Nucleus accumbens (tissue), 56 donors: Measurements from ENCODE around the gene CLSTN2.

ENCODE experiments used
- DNase-seq, 56 donors: peaks; one replicate each; lab custom pipeline; 2025; lab: John Stamatoyannopoulos, UW

CLSTN2 gene

GRCh38 chr3:140555666-140556065 lies 620.7 kb downstream of the CLSTN2 start:
- no peak for DNase-seq

DNA sequence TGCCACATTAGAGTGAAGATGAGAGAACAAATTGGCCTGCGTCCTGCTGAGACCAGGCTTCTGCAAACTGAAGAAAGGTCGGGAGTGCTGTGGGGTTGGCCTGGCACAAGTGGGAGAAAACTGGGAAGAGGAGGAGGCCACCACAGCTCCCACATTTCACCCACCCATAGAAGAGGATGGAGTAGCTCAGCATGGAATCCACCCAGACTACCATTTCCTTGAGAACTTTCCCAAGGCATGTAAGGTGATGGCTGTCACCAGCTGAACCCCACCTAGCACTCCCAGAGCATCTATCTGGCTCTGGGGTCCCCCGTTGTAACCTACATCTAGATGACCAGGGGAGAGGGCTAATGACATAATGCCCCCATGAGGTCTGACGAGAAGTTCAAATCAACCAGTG lies 622.5 kb downstream of the CLSTN2 start:
- no peak for DNase-seq

DNA sequence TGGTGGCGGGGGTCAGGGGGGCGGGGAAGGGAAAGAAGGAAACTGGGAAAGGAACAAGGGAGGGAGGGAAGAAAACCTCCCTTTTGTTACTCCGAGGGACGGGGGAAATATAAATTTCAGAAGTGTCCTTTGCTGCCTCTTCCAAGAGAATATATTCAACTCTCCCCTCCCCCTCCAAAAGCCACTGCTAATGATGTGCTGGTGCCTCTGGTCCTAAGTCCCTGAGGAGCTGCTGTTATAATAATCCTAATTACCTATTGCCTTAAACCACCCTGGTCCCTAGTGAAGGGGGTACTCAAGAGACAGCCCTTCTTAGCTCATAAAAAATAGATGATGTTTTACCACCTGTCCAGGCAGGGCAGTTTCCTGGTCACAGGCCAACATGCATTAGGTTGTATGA lies 624.6 kb downstream of the CLSTN2 start:
- no peak for DNase-seq

GRCh38 chr3:140563206-140563760 lies 628.3 kb downstream of the CLSTN2 start:
- DNase-seq, result no peak

DNA sequence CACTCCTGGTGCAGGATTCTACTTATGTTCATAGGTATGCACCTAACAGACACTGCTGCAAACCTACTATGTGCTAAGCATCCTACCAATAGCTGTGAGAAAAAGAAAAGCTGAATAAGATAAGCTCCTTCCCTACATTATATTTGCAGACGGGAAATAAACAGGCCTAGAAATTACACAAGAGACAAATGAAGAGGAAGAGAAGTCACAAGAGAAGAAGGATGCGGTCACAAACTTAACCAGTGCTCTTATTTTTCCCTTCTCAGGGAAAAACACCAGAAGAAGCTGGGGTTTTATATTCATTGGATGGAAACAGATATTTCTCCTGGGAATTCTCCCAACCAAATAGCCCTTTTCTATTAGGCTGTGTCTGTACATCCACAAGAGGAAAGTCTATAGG lies 633.1 kb downstream of the CLSTN2 start:
- DNase-seq, result no peak

DNA sequence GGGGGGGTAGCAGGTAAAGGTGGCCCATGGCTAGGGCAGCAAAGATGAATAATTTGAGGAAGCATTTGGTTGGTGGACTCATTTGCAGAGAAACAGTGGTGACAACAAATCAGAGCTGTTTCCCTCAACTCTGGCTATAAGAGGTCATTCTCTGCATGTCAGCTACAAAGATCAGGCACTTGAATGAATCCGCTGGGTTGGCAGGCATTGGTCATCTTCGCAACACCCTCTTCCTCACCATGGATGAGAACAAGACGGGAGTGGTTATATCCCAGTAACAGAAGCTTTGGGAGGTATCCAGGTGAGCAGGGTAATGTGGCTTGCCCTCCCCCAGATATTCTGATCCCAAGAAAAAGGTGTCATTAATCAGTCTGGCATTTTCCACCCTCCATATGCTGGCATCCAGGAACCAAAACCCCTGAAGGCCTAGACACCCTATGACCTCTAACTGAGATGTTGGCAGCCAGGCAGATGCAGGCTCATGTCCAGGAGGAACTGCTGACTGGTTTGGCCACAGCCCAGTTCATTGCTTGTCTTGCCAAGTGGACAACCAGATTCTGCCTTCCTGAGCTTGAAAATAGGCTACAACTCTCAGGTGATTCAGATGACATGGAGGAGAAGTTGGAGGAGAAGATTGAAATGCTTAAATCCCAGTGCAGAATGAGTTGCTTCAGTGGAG lies 634.0 kb downstream of the CLSTN2 start:
- peak in 10 of 56 donors; percentile 3 to 48 (median 12) for DNase-seq

DNA sequence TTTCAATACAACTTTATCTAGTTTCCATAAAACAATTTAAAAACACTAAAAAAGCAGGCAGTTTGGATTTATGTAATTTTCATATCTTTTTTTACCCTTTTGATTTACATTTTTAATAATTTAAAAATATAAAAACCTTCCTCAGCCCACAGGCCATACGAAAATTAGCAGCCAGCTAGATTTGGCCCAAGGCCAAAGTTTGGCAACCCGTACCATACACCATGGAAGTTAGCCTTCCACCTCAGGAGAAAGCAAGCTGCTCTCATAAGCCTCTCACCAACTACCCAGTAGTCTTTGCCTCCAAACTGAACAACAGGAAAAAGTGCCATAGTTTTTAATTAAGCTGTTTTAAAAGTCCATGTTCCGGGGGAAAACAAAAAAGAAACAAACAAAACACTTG lies 635.6 kb downstream of the CLSTN2 start:
- no peak for DNase-seq

- DNase-seq, result no peak
These were observed 636.9 kb downstream of the CLSTN2 start for GRCh38 chr3:140571836-140572235.

- DNase-seq, result no peak
These were observed 637.3 kb downstream of the CLSTN2 start for GRCh38 chr3:140572334-140572733.

GRCh38 chr3:140573011-140573410 lies 638.0 kb downstream of the CLSTN2 start:
- peak in 2 of 56 donors; percentile 4 to 27 for DNase-seq

DNA sequence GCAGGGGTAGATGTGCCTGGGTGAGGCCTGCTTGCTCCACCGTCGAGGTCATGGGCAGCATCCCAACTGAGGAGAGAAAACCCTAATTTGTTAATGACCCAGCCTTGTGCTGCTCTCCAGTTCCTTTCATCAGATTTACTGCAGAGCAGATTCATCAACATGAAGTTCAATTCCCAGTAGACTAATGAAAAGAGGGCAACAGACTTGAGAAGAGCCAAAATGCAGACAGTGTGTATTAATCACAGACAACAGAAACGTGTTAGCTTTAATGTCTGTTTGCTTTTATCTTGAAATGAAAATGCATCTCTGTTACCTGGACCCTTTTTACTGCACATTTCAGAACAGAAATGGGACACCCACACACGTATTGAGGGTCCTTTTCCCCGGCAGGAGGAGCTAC lies 639.4 kb downstream of the CLSTN2 start:
- no peak for DNase-seq

DNA sequence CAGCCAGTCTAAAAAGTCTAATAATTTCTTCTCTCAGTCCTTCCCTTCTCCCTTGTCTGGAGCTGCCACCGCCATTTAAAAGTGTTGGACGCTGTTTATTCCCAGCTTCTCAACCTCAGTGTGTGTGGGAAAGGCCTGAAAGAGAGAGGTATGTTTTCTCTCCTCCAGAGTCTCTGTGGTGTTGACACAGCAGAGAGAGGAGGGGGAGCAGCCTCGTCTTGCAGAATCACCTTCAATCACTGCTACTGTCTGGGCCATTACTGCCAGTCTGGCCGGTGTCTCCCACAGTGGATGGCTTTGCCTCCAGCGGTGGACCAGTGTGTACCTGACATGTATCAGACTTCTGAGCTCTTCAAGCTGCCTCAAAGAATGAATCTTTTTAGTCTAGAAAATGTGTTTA lies 641.5 kb downstream of the CLSTN2 start:
- DNase-seq, result no peak

DNA sequence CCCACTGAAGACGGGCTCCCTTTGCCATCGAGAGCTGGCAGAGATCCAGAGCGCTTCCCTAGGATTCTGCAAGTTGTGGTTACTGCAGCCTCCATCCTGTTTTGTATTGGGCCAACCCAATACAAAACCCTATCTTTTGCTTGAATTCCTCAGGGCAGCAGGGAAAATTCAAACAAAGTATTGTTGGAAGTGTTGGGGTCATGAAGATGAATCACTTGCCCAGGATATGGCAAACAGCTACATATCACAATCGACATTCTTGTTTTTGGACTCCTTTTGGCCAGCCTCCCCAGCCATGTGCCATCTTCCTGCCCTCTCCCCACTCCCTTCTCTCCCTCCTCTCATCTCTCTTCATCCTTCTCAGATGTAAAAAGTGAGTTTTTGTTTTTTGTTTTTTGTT lies 642.9 kb downstream of the CLSTN2 start:
- DNase-seq, result no peak

DNA sequence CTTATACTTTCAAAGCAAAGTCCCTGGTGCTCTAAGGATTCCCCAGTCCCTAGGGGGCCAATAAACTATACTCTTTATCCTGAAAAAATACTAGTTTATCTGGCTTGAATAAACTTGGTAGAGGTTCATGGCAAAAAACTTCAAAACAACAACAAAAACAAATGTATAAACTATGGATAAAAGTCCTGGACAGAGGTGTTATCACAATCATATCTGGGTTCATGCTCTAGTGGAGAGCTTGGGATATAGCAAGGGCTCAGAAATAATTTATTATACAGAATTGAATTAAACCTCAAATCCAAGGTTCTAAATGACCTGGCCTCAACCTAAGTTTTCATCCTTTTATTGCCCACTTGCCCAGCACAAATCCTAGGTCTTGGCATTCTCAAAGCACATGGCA lies 644.3 kb downstream of the CLSTN2 start:
- no peak for DNase-seq

- DNase-seq, result no peak
These were observed 645.8 kb downstream of the CLSTN2 start for GRCh38 chr3:140580746-140581145.

- no peak for DNase-seq
These were observed 649.6 kb downstream of the CLSTN2 start for GRCh38 chr3:140584549-140584948.

GRCh38 chr3:140585828-140586227 lies 650.8 kb downstream of the CLSTN2 start:
- DNase-seq, result no peak

- DNase-seq, result no peak
These were observed 651.3 kb downstream of the CLSTN2 start for GRCh38 chr3:140586311-140586710.

DNA sequence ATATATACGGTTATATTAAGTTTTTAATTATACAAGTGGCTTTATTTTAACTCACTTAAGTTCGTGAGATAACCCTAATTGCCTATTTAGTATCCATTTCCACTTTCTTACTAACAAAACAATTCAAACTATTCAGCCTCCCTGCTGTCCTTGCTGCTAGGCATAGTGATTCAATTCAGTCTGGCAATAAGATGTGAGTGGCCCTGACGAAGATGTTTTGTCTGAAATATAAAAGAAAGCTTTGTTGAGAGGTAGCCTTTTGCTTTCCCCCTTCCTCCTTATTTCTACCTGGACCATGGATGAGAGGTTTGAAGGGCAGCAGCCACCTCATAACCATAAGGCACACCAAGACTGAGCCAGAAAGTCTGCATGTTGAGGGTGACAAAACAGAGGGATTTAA lies 653.6 kb downstream of the CLSTN2 start:
- no peak for DNase-seq

DNA sequence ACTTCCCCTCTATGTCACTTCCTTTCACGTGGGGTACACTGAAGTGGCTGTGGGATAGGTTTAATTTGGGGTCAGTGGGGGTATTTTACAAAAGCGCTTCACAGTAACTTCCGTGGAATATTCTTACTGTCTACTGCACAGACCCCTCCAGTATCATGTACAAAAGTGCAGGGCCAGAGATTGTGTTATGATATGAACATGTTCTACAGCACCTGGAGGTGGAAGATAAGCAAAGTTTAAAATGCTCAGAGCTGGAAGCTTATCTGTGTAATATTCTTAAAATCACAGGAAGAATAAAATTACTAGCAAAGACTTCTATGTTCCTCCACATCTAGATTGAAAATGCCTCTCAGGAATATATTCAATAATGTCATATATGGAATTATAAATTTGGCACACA lies 658.8 kb downstream of the CLSTN2 start:
- DNase-seq, result no peak

- DNase-seq, result no peak
These were observed 660.3 kb downstream of the CLSTN2 start for GRCh38 chr3:140595295-140595694.

DNA sequence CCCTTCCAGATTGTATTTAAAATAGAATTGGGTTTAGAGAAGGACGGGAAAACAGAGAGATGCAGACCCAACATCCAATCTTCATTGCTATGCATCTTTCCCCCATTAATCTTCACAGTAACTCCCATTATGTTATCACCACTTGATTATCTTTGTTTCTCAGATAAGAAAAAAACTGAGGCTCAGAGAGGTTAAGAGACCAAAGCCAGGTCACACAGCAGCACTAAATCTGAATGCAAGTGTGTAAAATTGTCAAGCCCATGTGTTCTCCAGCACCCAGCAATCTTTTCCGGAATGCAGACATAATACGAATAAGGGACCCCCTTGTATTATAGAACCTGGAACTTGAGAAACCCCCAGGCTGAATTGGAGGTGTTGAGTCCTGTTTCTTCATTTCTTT lies 662.4 kb downstream of the CLSTN2 start:
- no peak for DNase-seq

- DNase-seq, result no peak
These were observed 662.8 kb downstream of the CLSTN2 start for GRCh38 chr3:140597792-140598191.
